GM12801 (cell line): Measurements from ENCODE around the gene SEPTIN1.

Source experiments
- TF ChIP-seq, protein P1 (sequence below): IDR thresholded peaks from one replicate; pipeline ENCODE4 v1.5.1; 2011; ENCODE audit warnings: control low read depth; ENCODE audit not compliant: insufficient read length; ENCODE audit errors: extremely low read depth

Gene SEPTIN1

DNA sequence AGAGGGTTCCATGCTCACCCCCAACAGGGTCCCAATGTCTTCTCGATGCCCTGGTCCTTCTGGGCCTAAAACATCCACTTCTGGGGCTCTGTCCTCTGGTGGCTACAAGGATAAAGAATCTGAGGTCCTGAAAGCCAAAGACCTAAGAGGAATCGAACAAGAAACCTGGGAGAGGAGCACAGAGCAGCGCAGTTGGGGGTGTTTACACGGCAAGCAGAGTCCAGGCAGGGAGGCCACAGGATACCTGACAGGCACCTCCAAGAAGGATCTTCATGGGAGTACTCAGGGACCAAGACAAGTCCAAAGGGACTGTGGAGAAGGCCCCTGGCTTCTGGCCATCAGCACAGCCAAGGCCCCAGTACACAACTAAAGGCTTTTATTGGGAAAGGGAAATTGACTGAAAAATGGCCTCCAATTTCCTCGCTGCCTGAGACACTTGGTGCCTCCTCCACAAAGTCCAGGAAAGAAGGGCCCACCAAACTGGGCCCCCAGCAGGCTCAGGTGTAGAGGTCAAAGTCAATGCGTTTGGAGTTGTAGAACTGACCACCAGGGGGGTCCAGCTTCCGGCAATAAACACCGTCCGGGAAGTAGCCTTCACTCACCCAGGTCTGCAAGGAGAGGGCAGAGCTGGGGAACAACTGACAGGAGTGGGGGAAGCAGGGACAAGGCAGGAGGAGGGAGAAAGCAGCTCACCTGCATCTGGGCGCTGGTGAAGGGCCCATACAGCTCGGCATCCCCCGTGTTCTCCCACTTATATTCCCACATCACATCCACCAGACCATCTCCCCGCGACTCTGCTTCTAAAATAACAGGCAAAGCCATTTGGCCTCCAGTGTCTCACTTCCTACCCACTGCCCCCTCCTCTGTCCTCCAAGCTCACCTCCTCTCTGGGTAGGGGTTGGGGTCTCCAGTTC is 29.6 kb downstream of the SEPTIN1 start:
- TF ChIP-seq, protein P1, sequence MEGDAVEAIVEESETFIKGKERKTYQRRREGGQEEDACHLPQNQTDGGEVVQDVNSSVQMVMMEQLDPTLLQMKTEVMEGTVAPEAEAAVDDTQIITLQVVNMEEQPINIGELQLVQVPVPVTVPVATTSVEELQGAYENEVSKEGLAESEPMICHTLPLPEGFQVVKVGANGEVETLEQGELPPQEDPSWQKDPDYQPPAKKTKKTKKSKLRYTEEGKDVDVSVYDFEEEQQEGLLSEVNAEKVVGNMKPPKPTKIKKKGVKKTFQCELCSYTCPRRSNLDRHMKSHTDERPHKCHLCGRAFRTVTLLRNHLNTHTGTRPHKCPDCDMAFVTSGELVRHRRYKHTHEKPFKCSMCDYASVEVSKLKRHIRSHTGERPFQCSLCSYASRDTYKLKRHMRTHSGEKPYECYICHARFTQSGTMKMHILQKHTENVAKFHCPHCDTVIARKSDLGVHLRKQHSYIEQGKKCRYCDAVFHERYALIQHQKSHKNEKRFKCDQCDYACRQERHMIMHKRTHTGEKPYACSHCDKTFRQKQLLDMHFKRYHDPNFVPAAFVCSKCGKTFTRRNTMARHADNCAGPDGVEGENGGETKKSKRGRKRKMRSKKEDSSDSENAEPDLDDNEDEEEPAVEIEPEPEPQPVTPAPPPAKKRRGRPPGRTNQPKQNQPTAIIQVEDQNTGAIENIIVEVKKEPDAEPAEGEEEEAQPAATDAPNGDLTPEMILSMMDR = no peak

DNA sequence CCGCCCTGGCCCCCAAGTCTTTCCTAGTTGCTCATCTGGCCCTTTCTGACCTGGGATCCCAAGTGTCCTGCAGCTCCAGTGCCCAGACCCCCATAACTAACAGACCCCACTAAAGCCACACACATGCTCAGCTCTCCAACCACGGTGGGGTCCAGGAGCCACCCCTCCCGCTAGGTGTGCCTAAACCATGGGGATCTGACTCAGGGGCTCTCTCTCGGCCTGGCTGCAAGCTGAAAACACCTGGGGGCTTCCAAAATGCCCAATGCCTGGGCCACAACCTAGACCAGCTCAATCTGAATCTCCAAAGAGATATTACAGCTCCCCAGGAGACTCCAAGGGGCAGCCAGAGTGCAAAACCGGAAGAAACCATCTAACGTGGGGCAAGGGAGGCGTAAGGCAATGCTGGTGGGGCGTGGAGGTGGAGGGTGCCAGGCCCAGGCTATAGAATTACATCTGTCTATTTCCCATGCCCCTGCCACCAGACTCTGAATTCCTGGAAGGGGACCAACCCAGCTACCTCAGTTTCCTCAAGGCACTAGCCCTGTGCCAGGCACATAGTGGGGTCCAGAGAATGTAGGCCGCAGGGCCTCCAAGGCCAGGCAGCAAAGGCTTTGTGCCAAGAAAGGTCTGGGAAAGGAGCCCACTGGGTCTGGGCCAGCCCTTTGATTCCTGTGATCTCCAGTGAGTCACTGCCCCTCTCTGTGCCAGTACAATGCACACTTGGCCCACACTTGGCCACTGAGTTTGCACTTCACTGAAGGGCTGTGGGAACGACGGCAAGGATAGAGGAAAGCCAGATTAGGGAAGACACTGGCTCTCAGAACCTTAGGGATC is 30.6 kb downstream of the SEPTIN1 start:
- TF ChIP-seq, protein P1 = no peak

DNA sequence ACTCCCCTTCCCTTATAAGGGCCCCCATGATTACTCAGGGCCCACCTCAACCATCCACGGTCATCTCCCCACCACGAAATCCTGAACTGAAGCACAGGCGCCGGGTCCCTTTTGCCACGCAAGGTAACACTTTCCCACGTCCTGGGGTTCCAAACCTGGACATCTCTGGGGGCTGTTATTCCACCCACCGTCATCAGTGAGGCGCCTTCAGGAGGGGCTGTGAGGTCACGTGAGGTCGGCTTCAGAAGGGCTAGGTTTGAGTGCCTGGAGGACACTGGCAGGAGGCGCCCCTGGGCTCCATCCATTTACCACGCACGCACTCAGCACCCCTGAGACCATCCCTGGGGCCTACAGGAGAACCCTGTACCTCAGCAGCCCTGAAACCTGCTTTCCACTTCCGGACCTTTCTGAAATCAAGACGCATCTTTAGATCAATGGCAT is 31.3 kb downstream of the SEPTIN1 start:
- TF ChIP-seq, protein P1 = no peak

DNA sequence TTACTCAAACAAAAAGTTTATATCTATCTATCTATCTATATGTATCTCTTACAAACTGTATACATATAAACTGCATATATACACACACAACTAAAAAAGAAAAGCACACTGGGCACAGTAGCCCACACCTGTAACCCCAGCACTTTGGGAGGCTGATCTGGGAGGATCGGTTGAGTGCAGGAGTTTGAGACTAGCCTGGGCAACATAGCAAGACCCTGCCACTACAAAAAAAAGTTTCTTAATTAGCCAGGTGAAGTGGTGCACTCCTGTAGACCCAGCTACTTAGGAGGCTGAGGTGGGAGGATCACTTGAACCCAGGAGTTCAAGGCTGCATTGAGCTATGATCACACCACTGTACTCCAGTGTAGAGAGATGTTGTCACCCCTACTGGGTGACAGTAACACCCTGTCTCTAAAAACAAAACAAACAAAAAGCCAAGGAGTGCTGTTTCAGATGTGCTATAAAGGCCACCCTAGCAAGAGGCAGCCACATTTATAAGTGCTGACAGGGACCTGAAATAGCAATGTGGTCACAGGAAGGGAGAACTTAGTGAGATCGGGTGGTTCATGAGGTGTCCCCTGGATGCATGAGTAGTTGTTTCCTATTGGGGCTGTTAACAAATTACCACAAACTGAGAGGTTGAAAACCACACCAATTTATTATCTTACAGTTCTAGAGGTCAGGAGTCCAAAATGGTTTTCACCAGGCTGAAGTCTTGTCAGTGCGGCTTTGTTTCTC is 32.1 kb downstream of the SEPTIN1 start:
- TF ChIP-seq, protein P1 = no peak

DNA sequence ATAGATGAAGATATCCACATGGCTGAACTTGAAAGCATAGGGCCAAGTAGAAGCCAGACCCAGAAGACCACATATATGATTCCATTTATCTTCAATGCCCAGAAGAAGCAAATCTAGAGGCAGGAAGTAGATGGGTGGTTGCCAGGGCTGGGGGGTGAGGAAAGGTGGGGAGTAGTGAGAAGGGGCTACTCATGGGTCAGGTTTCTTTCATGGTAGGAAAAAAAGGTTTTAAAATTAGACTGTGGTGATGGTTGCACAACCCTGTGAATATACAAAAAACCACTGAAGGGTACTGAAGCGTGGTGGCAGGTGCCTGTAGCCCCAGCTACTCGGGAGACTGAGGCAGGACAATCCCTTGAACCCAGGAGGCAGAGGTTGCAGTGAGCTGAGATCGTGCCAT is 32.7 kb downstream of the SEPTIN1 start:
- TF ChIP-seq, protein P1 = no peak

DNA sequence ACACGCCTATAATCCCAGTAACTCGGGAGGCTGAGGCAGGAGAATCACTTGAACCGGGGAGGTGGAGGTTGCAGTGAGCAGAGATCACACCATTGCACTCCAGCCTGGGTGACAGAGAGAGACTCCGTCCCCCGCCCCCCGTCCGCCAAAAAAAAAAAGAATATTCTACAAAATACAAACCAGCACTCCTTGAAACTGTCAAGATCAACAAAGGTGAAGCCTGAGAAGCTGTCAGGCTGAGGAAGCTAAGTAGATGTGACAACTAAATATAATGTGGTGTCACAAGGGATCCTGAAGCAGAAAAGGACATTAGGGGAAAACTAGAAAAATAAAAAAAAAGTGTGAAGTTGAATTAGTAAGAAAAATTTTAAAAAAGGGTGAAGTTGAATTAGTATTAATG is 33.4 kb downstream of the SEPTIN1 start:
- TF ChIP-seq, protein P1 = no peak

DNA sequence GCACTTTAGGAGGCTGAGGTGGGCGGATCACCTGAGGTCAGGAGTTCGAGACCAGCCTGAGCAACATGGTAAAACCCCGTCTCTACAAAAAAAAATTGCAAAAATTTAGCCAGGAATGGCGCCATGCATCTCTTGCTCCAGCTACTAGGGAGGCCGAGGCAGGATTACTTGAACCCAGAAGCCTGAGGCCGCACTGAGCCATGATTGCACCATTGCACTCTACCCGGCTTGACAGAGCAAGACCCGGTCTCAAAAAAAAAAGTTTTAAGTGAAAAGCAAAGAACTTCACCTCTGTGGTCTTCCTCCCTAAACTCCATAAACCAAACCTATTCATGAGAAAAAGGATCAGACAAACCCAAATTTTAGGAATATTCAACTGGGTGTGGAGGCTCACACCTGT is 34.2 kb downstream of the SEPTIN1 start:
- TF ChIP-seq, protein P1 = no peak
